MM.1S (cell line): ENCODE measurements around the gene ATP6V1G2.
A peak's percentile ranks its signal among the peaks of the same experiment; 100 is the strongest.

Experiments
- DNase-seq: peaks from one replicate; pipeline ENCODE4 v3.0.0-alpha.2; 2015
- H2AFZ ChIP-seq: fragments of 300-600 bp; sonication (generic); 2 replicates; pipeline ENCODE4 v1.6.0; 2016; ENCODE audit warnings: antibody characterized with exemption, low read length
- H3F3A ChIP-seq: fragments of 300-600 bp; sonication (generic); 2 replicates; pipeline ENCODE4 v1.6.1; 2016; ENCODE audit warnings: mild to moderate bottlenecking, antibody characterized with exemption, low read length, moderate library complexity, mixed read lengths; ENCODE audit not compliant: insufficient read depth
- H3K27ac ChIP-seq: fragments of 300-600 bp; sonication (generic); 2 replicates; pipeline ENCODE4 v1.5.1; 2016; ENCODE audit warnings: mild to moderate bottlenecking, low read length
- H3K27me3 ChIP-seq: fragments of 300-600 bp; sonication (generic); replicated peaks from 2 replicates; pipeline ENCODE4 v1.6.0; 2016; ENCODE audit warnings: low read length; ENCODE audit not compliant: insufficient read depth
- H3K36me3 ChIP-seq: fragments of 300-600 bp; sonication (generic); replicated peaks from 2 replicates; pipeline ENCODE4 v1.6.1; 2016; ENCODE audit warnings: mild to moderate bottlenecking, low read length, mixed read lengths; ENCODE audit not compliant: insufficient read depth
- H3K4me1 ChIP-seq: fragments of 300-600 bp; sonication (generic); 2 replicates; pipeline ENCODE4 v1.6.1; 2016; ENCODE audit warnings: low read length, mixed read lengths
- H3K4me2 ChIP-seq: fragments of 300-600 bp; sonication (generic); 2 replicates; pipeline ENCODE4 v1.6.0; 2016; ENCODE audit warnings: low read depth, low read length
- H3K4me3 ChIP-seq: fragments of 300-600 bp; sonication (generic); 2 replicates; pipeline ENCODE4 v1.5.1; 2016; ENCODE audit warnings: low read length, mixed read lengths
- H3K79me2 ChIP-seq: fragments of 300-600 bp; sonication (generic); 2 replicates; pipeline ENCODE4 v1.6.1; 2016; ENCODE audit warnings: mixed run types, low read length, mixed read lengths
- H3K9ac ChIP-seq: fragments of 300-600 bp; sonication (generic); 2 replicates; pipeline ENCODE4 v1.6.1; 2016; ENCODE audit warnings: low read length, mixed read lengths
- H3K9me2 ChIP-seq: fragments of 300-600 bp; sonication (generic); replicated peaks from 2 replicates; pipeline ENCODE4 v1.6.1; 2016; ENCODE audit warnings: mild to moderate bottlenecking, low read length, mixed read lengths; ENCODE audit not compliant: insufficient read depth
- H3K9me3 ChIP-seq: fragments of 300-600 bp; sonication (generic); replicated peaks from 2 replicates; pipeline ENCODE4 v1.6.1; 2016; ENCODE audit warnings: mild to moderate bottlenecking, low read length, mixed read lengths; ENCODE audit not compliant: insufficient read depth
- H4K20me1 ChIP-seq: fragments of 300-600 bp; sonication (generic); 2 replicates; pipeline ENCODE4 v1.6.1; 2016; ENCODE audit warnings: mild to moderate bottlenecking, low read length, moderate library complexity, mixed read lengths; ENCODE audit not compliant: insufficient read depth
- CTCF ChIP-seq: fragments of 300-600 bp; sonication (generic); IDR thresholded peaks from 2 replicates; pipeline ENCODE4 v1.5.1; 2016; ENCODE audit warnings: antibody characterized with exemption, low read length, mixed read lengths
- EZH2 ChIP-seq: fragments of 300-600 bp; sonication (generic); optimal IDR thresholded peaks from 2 replicates; pipeline ENCODE3; 2017; ENCODE audit warnings: low read depth, mild to moderate bottlenecking, antibody characterized with exemption, low read length, mixed read lengths
- EZH2phosphoT487 ChIP-seq: fragments of 300-600 bp; sonication (generic); IDR thresholded peaks from 2 replicates; pipeline ENCODE4 v1.6.1; 2018; ENCODE audit warnings: antibody characterized with exemption, low read length

The ATP6V1G2 gene

DNA sequence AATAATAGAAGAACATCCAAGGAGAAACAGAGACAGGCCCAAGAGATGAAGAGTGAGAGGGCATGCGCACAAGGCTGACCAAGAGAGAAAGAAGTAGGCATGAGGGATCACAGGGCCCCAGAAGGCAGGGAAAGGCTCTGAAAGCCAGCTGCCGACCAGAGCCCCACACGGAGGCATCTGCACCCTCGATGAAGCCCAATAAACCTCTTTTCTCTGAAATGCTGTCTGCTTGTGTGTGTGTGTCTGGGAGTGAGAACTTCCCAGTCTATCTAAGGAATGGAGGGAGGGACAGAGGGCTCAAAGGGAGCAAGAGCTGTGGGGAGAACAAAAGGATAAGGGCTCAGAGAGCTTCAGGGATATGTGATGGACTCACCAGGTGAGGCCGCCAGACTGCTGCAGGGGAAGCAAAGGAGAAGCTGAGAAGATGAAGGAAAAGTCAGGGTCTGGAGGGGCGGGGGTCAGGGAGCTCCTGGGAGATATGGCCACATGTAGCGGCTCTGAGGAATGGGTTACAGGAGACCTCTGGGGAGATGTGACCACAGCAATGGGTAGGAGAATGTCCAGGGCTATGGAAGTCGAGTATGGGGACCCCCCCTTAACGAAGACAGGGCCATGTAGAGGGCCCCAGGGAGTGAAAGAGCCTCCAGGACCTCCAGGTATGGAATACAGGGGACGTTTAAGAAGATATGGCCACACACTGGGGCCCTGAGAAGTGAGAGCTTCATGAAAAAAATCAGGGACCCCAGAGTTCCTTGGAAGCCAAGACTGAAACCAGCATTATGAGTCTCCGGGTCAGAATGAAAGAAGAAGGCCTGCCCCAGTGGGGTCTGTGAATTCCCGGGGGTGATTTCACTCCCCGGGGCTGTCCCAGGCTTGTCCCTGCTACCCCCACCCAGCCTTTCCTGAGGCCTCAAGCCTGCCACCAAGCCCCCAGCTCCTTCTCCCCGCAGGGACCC lies 28.0 kb upstream of the ATP6V1G2 start:
- H3K9me3 ChIP-seq = no peaks in the 10 kb centered on the region
- H3K9ac ChIP-seq = no peak overlapping the region
- H3K27me3 ChIP-seq = peaks cover 54% of the 10 kb centered on the region
- H3K27ac ChIP-seq = no peak overlapping the region
- TF ChIP-seq EZH2phosphoT487 = no peak
- no peak for TF ChIP-seq CTCF
- no peak for TF ChIP-seq EZH2
- no peaks in the 10 kb centered on the region for H3K79me2 ChIP-seq
- no peak overlapping the region for H2AFZ ChIP-seq
- H3K4me1 ChIP-seq = peaks cover 26% of the 10 kb centered on the region
- H4K20me1 ChIP-seq = no peaks in the 10 kb centered on the region
- H3K36me3 ChIP-seq = no peaks in the 10 kb centered on the region
- no peak for DNase-seq
- H3K4me2 ChIP-seq = no peak overlapping the region
- H3K4me3 ChIP-seq = no peak overlapping the region
- H3F3A ChIP-seq = peaks cover 5% of the 10 kb centered on the region; the same call in 1 of the 2 replicates
- no peaks in the 10 kb centered on the region for H3K9me2 ChIP-seq

GRCh38 chr6:31573239-31574105 lies 27.1 kb upstream of the ATP6V1G2 start:
- no peaks in the 10 kb centered on the region for H3K9me3 ChIP-seq
- H3K79me2 ChIP-seq = no peaks in the 10 kb centered on the region
- H3K27ac ChIP-seq = no peak overlapping the region
- peaks cover 45% of the 10 kb centered on the region for H3K27me3 ChIP-seq
- no peak overlapping the region for H3K9ac ChIP-seq
- no peak overlapping the region for H3K4me3 ChIP-seq
- H3F3A ChIP-seq = peaks cover 8% of the 10 kb centered on the region
- no peak for DNase-seq
- no peak overlapping the region for H2AFZ ChIP-seq
- no peaks in the 10 kb centered on the region for H4K20me1 ChIP-seq
- peaks cover 34% of the 10 kb centered on the region for H3K4me1 ChIP-seq
- H3K4me2 ChIP-seq = no peak overlapping the region
- no peak for TF ChIP-seq EZH2
- no peaks in the 10 kb centered on the region for H3K9me2 ChIP-seq
- H3K36me3 ChIP-seq = no peaks in the 10 kb centered on the region

GRCh38 chr6:31572041-31572911 lies 25.9 kb upstream of the ATP6V1G2 start, which contains the start of gene LTA:
TSS of gene LTA (plus strand) at chr6:31572289. CDS start at chr6:31572743, 454 bp downstream.
- Histone ChIP-seq H3K4me1 (peaks cover 45% of the 10 kb centered on the region), H3K27ac (peak within 1 kb of the TSS; percentile 54; the same call in 1 of the 2 replicates), H3K27me3 (peaks cover 35% of the 10 kb centered on the region)

More at GRCh38 chr6:31572041-31572911, 25.9 kb upstream of the ATP6V1G2 start, which contains the start of gene LTA:
- H3K79me2 ChIP-seq = no peaks in the 10 kb centered on the region
- H3F3A ChIP-seq = peaks cover 17% of the 10 kb centered on the region
- no peaks in the 10 kb centered on the region for H4K20me1 ChIP-seq
- no peaks in the 10 kb centered on the region for H3K36me3 ChIP-seq
- peak within 1 kb of the TSS; percentile 42 for H3K9ac ChIP-seq
- TF ChIP-seq EZH2phosphoT487 (no peak), EZH2 (no peak), CTCF (no peak)
- peak within 1 kb of the TSS; percentile 57 for H2AFZ ChIP-seq
- H3K4me3 ChIP-seq = peak within 1 kb of the TSS; percentile 37
- peak within 1 kb of the TSS; percentile 59; the same call in 1 of the 2 replicates for H3K4me2 ChIP-seq
- peak; percentile 48 for DNase-seq
- no peaks in the 10 kb centered on the region for H3K9me2 ChIP-seq
- H3K9me3 ChIP-seq = no peaks in the 10 kb centered on the region
